Measurements from ENCODE around the gene PAK4. TPM values are rescaled to one million over a fixed set of nuclear protein-coding genes. Genes with fewer than 3 reads are reported as not detected.

The PAK4 gene
- total RNA-seq, 1 experiment from 2014 or later, result 63.1 TPM

DNA sequence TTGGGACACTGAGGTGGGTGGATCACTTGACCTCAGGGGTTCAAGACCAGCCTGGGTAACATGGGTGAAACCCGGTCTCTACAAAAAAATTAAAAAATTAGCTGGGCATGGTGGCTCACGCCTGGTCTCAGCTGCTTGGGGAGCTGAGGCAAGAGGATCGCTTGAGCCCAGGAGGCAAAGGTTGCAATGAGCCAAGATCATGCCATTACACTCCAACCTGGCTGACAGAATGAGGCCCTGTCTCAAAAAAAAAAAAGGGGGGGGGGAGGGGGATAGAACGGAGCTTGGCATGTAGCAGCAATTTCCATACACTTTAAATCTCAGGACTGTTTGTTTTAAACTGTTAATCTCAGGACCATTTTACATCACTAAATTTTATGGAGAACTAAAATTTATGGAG, 39.2 kb upstream of the PAK4 start:
- no peak overlapping the region for H3K14ac ChIP-seq (ENCODE audit: insufficient read depth, low read length)
- no peak overlapping the region for H3K4ac ChIP-seq (ENCODE audit: low read depth, low read length)
- H4K91ac ChIP-seq (ENCODE audit: insufficient read length, low read depth, low read length), result no peak overlapping the region
- no peak overlapping the region for H3K56ac ChIP-seq (ENCODE audit: insufficient read length, low read depth, low read length)
- H3K27me3 ChIP-seq (ENCODE audit: insufficient read depth, low read length), result peaks cover 16% of the 10 kb centered on the region; the same call in 1 of the 2 replicates
- no peak overlapping the region for H2BK12ac ChIP-seq (ENCODE audit: insufficient read length, low read depth, low read length)
- no peak for DNase-seq
- no peak overlapping the region for H2BK5ac ChIP-seq (ENCODE audit: insufficient read length, low read length)
- Mint-ChIP-seq H3K4me1 (peaks cover 16 to 20% of the 10 kb centered on the region in 2 experiments), H3K27ac (no peak overlapping the region), H3K27me3 (ENCODE audit: low read depth) (peaks cover 90% of the 10 kb centered on the region), H3K36me3 (ENCODE audit: insufficient read depth in 1 of 3, low read depth in 3 of 3) (no peaks in the 10 kb centered on the region), H3K9me3 (no peaks in the 10 kb centered on the region; a peak in 2 of 5 replicates), H3K4me3 (no peak overlapping the region)
- no peak overlapping the region for H3K23ac ChIP-seq (ENCODE audit: insufficient read length, low read depth, low read length)
- no peak overlapping the region for H3K27ac ChIP-seq (ENCODE audit: insufficient read length, low read depth, low read length)
- H3K9ac ChIP-seq (ENCODE audit: extremely low read depth, insufficient read length, low read length), result no peak overlapping the region
- no peaks in the 10 kb centered on the region for H4K20me1 ChIP-seq (ENCODE audit: control insufficient read depth, insufficient read depth, insufficient read length)
- no peak overlapping the region for H3T11ph ChIP-seq (ENCODE audit: low read length)
- H2BK20ac ChIP-seq (ENCODE audit: low read depth, low read length, poor library complexity, severe bottlenecking), result no peak overlapping the region
- no CpG with 5 or more reads among the region's 4 CpGs for WGBS (ENCODE audit: extremely low coverage, insufficient read length, low lambda C conversion rate)
- H4K5ac ChIP-seq (ENCODE audit: insufficient read length, low read depth, low read length), result no peak overlapping the region
- H3K79me2 ChIP-seq (ENCODE audit: insufficient read depth, low read length), result no peaks in the 10 kb centered on the region
- H3K23me2 ChIP-seq (ENCODE audit: insufficient read length, low read depth, low read length, poor library complexity, severe bottlenecking), result peaks cover 8% of the 10 kb centered on the region
- H3K9me3 ChIP-seq (ENCODE audit: control insufficient read depth, low read depth, low read length), result no peaks in the 10 kb centered on the region
- no peak overlapping the region for H3K18ac ChIP-seq (ENCODE audit: insufficient read length, low read depth, low read length)
- no peak overlapping the region for H2BK120ac ChIP-seq (ENCODE audit: low read depth, low read length, poor library complexity, severe bottlenecking)
- H2AFZ ChIP-seq (ENCODE audit: low read length), result no peak overlapping the region
- no peak overlapping the region for H4K8ac ChIP-seq (replicated peaks; ENCODE audit: insufficient read length, low read depth, low read length)
- H2AK5ac ChIP-seq (ENCODE audit: insufficient read length, low read length), result no peak overlapping the region
- H3K4me1 ChIP-seq (ENCODE audit: insufficient read depth, low read length), result no peaks in the 10 kb centered on the region
- H2BK15ac ChIP-seq (ENCODE audit: low read depth, low read length), result no peak overlapping the region
- H3K4me2 ChIP-seq (ENCODE audit: insufficient read depth, insufficient read length, low read length), result no peak overlapping the region
- TF ChIP-seq, protein P1, sequence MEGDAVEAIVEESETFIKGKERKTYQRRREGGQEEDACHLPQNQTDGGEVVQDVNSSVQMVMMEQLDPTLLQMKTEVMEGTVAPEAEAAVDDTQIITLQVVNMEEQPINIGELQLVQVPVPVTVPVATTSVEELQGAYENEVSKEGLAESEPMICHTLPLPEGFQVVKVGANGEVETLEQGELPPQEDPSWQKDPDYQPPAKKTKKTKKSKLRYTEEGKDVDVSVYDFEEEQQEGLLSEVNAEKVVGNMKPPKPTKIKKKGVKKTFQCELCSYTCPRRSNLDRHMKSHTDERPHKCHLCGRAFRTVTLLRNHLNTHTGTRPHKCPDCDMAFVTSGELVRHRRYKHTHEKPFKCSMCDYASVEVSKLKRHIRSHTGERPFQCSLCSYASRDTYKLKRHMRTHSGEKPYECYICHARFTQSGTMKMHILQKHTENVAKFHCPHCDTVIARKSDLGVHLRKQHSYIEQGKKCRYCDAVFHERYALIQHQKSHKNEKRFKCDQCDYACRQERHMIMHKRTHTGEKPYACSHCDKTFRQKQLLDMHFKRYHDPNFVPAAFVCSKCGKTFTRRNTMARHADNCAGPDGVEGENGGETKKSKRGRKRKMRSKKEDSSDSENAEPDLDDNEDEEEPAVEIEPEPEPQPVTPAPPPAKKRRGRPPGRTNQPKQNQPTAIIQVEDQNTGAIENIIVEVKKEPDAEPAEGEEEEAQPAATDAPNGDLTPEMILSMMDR (conservative IDR thresholded peaks at IDR 0.05), result no peak
- H3K79me1 ChIP-seq (ENCODE audit: insufficient read depth, low read depth, low read length, poor library complexity, severe bottlenecking), result no peaks in the 10 kb centered on the region

All from H9 (cell line).